Measurements from ENCODE around the gene BICC1. TPM values are rescaled to one million over a fixed set of nuclear protein-coding genes. Genes with fewer than 3 reads are reported as not detected.

The BICC1 gene
- total RNA-seq, 4 donors from 2014 or later: 0.60 to 5.1 (median 2.2) TPM

- H3K36me3 ChIP-seq: no peaks in the 10 kb centered on the region
- 50 to 68% methylated on average over 6 of the region's 6 CpGs for WGBS, 2 donors (ENCODE audit: low coverage in 1 of 2)
- no peak for DNase-seq
- H3K4me1 ChIP-seq: peaks cover 0 to under 1% (median 0%) of the 10 kb centered on the region in 4 donors
- TF ChIP-seq EP300 (IDR thresholded peaks at IDR 0.05; ENCODE audit: low read depth) (no peak), POLR2AphosphoS5 (IDR thresholded peaks at IDR 0.05) (no peak), CTCF (IDR thresholded peaks at IDR 0.05) (no peak), POLR2A (IDR thresholded peaks at IDR 0.05) (no peak)
- intact Hi-C loops (cut with DNase I; ENCODE audit: low total_unique reads): no loop called here
- no peak overlapping the region for H3K4me3 ChIP-seq
- no peak overlapping the region for H3K27ac ChIP-seq
- in situ Hi-C loops (cut with MboI; ENCODE audit: low pct_ligation_motif_present in 1 of 4, low pct_unique_long_range_greater_than_20kb in 1 of 4, low sequenced_read_pairs in 3 of 4): no loop called here
- H3K27me3 ChIP-seq: peaks cover 8% of the 10 kb centered on the region
- no peaks in the 10 kb centered on the region for H3K9me3 ChIP-seq
Observed at GRCh38 chr10:58518775-58519174, 6.1 kb downstream of the BICC1 start.

- TF ChIP-seq POLR2A (IDR thresholded peaks at IDR 0.05): no peak
- no peak for TF ChIP-seq CTCF (IDR thresholded peaks at IDR 0.05)
- TF ChIP-seq POLR2AphosphoS5 (IDR thresholded peaks at IDR 0.05): no peak
- TF ChIP-seq EP300 (IDR thresholded peaks at IDR 0.05; ENCODE audit: low read depth): no peak
Observed at GRCh38 chr10:58529077-58529728, 16.5 kb downstream of the BICC1 start.

GRCh38 chr10:58531084-58531695, 18.5 kb downstream of the BICC1 start:
- WGBS, 2 donors (ENCODE audit: low coverage in 1 of 2): 40 to 50% methylated on average over 4 to 5 of the region's 5 CpGs
- peak; percentile 61 for DNase-seq
- in situ Hi-C loops (cut with MboI; ENCODE audit: low pct_ligation_motif_present in 1 of 4, low pct_unique_long_range_greater_than_20kb in 1 of 4, low sequenced_read_pairs in 3 of 4) (no loop called here), intact Hi-C loops (cut with DNase I; ENCODE audit: low total_unique reads) (no loop called here)
- Histone ChIP-seq H3K36me3 (no peaks in the 10 kb centered on the region), H3K4me3 (no peak overlapping the region), H3K4me1 (no peaks in the 10 kb centered on the region), H3K9me3 (peaks cover 10 to 11% of the 10 kb centered on the region in 2 donors), H3K27me3 (no peaks in the 10 kb centered on the region), H3K27ac (no peak overlapping the region)
- TF ChIP-seq CTCF (IDR thresholded peaks at IDR 0.05) (peak; percentile 68 to 75 (median 68)), EP300 (IDR thresholded peaks at IDR 0.05; ENCODE audit: low read depth) (no peak)

More at GRCh38 chr10:58529077-58529728, 16.5 kb downstream of the BICC1 start:
- WGBS, 2 donors (ENCODE audit: low coverage in 1 of 2): 74 to 88% methylated on average over 3 of the region's 3 CpGs
- peaks cover 2 to 10% of the 10 kb centered on the region in 2 donors for H3K9me3 ChIP-seq
- no peak for DNase-seq
- no peaks in the 10 kb centered on the region for H3K4me1 ChIP-seq
- H3K36me3 ChIP-seq: no peaks in the 10 kb centered on the region
- in situ Hi-C loops (cut with MboI; ENCODE audit: low pct_ligation_motif_present in 1 of 4, low pct_unique_long_range_greater_than_20kb in 1 of 4, low sequenced_read_pairs in 3 of 4) (no loop called here), intact Hi-C loops (cut with DNase I; ENCODE audit: low total_unique reads) (no loop called here)
- no peak overlapping the region for H3K27ac ChIP-seq
- no peaks in the 10 kb centered on the region for H3K27me3 ChIP-seq
- H3K4me3 ChIP-seq: no peak overlapping the region

- H3K9me3 ChIP-seq: peaks cover 10 to 13% of the 10 kb centered on the region in 2 donors
- WGBS, 2 donors (ENCODE audit: low coverage in 1 of 2): 85 to 100% methylated on average over 3 of the region's 3 CpGs
- in situ Hi-C loops (cut with MboI; ENCODE audit: low pct_ligation_motif_present in 1 of 4, low pct_unique_long_range_greater_than_20kb in 1 of 4, low sequenced_read_pairs in 3 of 4): no loop called here
Observed at GRCh38 chr10:58535311-58535710, 22.6 kb downstream of the BICC1 start.

More at GRCh38 chr10:58535311-58535710, 22.6 kb downstream of the BICC1 start:
- Histone ChIP-seq H3K4me3 (no peak overlapping the region), H3K27ac (no peak overlapping the region), H3K4me1 (no peaks in the 10 kb centered on the region), H3K27me3 (no peaks in the 10 kb centered on the region), H3K36me3 (no peaks in the 10 kb centered on the region)
- no peak for TF ChIP-seq CTCF (IDR thresholded peaks at IDR 0.05)
- no peak for TF ChIP-seq POLR2AphosphoS5 (IDR thresholded peaks at IDR 0.05)
- no peak for TF ChIP-seq POLR2A (IDR thresholded peaks at IDR 0.05)
- TF ChIP-seq EP300 (IDR thresholded peaks at IDR 0.05; ENCODE audit: low read depth): no peak
- no peak for DNase-seq
- intact Hi-C loops (cut with DNase I; ENCODE audit: low total_unique reads): no loop called here
